Endothelial cell of umbilical vein (primary cell): ENCODE measurements around the gene GGT7. TPM values are rescaled to one million over a fixed set of nuclear protein-coding genes. Genes with fewer than 3 reads are reported as not detected.

Experiments used
- BruUV-seq: library from RNA; stranded (reverse); fragments of 400-500 nt; replicated peaks from 2 replicates; lab custom pipeline; 2021; lab: Mats Ljungman, UMichigan
- CTCF ChIA-PET: fragments of 300-600, 350-600 bp; sonication (Branson Sonifier 250); formaldehyde crosslinking; loops from one replicate; lab custom pipeline; 2021; ENCODE audit warnings: antibody characterized with exemption, inconsistent platforms; lab: Charles Lee
- POLR2A ChIA-PET: fragments of 300-600, 350-600 bp; sonication (Branson Sonifier 250); formaldehyde crosslinking; loops from one replicate; lab custom pipeline; 2021; ENCODE audit warnings: antibody characterized with exemption, inconsistent platforms; lab: Charles Lee
- DNase-seq: peaks from one replicate; pipeline ENCODE4 v3.0.0-alpha.2; 2011; ENCODE audit warnings: low read depth, low spot score
- FAIRE-seq: peaks from 2 replicates; lab custom pipeline; 2011; peaks lifted over from hg19 to GRCh38; lab: Jason Lieb, UNC
- H2AFZ ChIP-seq: 2 replicates; pipeline ENCODE4 v1.6.0; 2012; ENCODE audit warnings: low read depth, low read length, control low read depth, inconsistent platforms
- H3K27ac ChIP-seq: 2 replicates; pipeline ENCODE4 v1.5.1; 2011; ENCODE audit warnings: low read depth, mild to moderate bottlenecking, control low read depth, low read length, moderate library complexity; ENCODE audit not compliant: insufficient read depth
- H3K27me3 ChIP-seq, 2 experiments: 2 replicates each; pipeline versions ENCODE4 v1.6.0 to v1.6.1; 2011; ENCODE audit warnings: low read length in 2 of 2, mixed read lengths in 1 of 2; ENCODE audit not compliant: control insufficient read depth in 2 of 2, insufficient read depth in 2 of 2
- H3K36me3 ChIP-seq, 2 experiments: 2 replicates in 1 of 2; 3 replicates in 1 of 2; pipeline ENCODE4 v1.5.1; 2011; ENCODE audit warnings: low read length in 2 of 2, mild to moderate bottlenecking in 1 of 2, moderate library complexity in 1 of 2; ENCODE audit not compliant: control insufficient read depth in 2 of 2, insufficient read depth in 2 of 2; ENCODE audit errors: extremely low read depth in 1 of 2
- H3K4me1 ChIP-seq: 3 replicates; pipeline ENCODE4 v1.5.1; 2011; ENCODE audit warnings: mild to moderate bottlenecking, low read length; ENCODE audit not compliant: control insufficient read depth, insufficient read depth; ENCODE audit errors: extremely low read depth
- H3K4me2 ChIP-seq: 2 replicates; pipeline ENCODE4 v1.6.1; 2011; ENCODE audit warnings: low read length, control low read depth, mixed read lengths; ENCODE audit not compliant: insufficient read depth
- H3K4me3 ChIP-seq, 3 experiments: fragments of 200-600 bp in 1 of 3; sonication (generic), shearing (Covaris generic) in 1 of 3; replicated peaks in 1 of 3; 2 replicates each; pipeline ENCODE4 v1.5.1; 2011 to 2016; ENCODE audit warnings: control low read depth in 3 of 3, low read length in 3 of 3, mild to moderate bottlenecking in 2 of 3, inconsistent platforms in 1 of 3, low read depth in 1 of 3, moderate library complexity in 1 of 3; ENCODE audit not compliant: insufficient read depth in 1 of 3
- H3K79me2 ChIP-seq: 2 replicates; pipeline ENCODE4 v1.6.0; 2012; ENCODE audit warnings: low read length, inconsistent platforms; ENCODE audit not compliant: control insufficient read depth, insufficient read depth
- H3K9ac ChIP-seq: replicated peaks from 2 replicates; pipeline ENCODE3; 2011; ENCODE audit warnings: low read length, control low read depth; ENCODE audit not compliant: insufficient read depth; ENCODE audit errors: extremely low read depth
- H3K9me1 ChIP-seq: replicated peaks from 3 replicates; pipeline ENCODE4 v1.6.0; 2011; ENCODE audit warnings: mild to moderate bottlenecking, low read length; ENCODE audit not compliant: control insufficient read depth, insufficient read depth; ENCODE audit errors: extremely low read depth
- H3K9me3 ChIP-seq: replicated peaks from 2 replicates; pipeline ENCODE4 v1.5.1; 2012; ENCODE audit warnings: low read length, inconsistent platforms; ENCODE audit not compliant: control insufficient read depth, insufficient read depth
- H4K20me1 ChIP-seq: replicated peaks from 2 replicates; pipeline ENCODE3; 2011; ENCODE audit warnings: mild to moderate bottlenecking, low read length; ENCODE audit not compliant: control insufficient read depth, insufficient read depth; ENCODE audit errors: extremely low read depth
- CTCF ChIP-seq, 2 donors: IDR thresholded peaks; 1 replicate in 1 of 2; 2 replicates in 1 of 2; pipeline ENCODE4 v1.5.1; 2011; ENCODE audit warnings: low read length in 2 of 2, mild to moderate bottlenecking in 2 of 2, moderate library complexity in 2 of 2, control low read depth in 1 of 2, inconsistent platforms in 1 of 2, low read depth in 1 of 2; ENCODE audit not compliant: insufficient read depth in 1 of 2; ENCODE audit errors: extremely low read depth in 1 of 2
- EZH2 ChIP-seq: IDR thresholded peaks from 2 replicates; pipeline ENCODE4 v1.6.1; 2012; ENCODE audit warnings: borderline replicate concordance, low read depth, mild to moderate bottlenecking, moderate library complexity, low read length, inconsistent platforms; ENCODE audit not compliant: severe bottlenecking
- FOS ChIP-seq: IDR thresholded peaks from 2 replicates; pipeline ENCODE4 v1.6.1; 2011; ENCODE audit warnings: mild to moderate bottlenecking, low read length, moderate library complexity, borderline replicate concordance; ENCODE audit not compliant: insufficient read depth
- GATA2 ChIP-seq: IDR thresholded peaks from 2 replicates; pipeline ENCODE4 v1.7.0; 2011; ENCODE audit warnings: low read depth, mild to moderate bottlenecking, moderate library complexity, mixed read lengths, low read length; ENCODE audit not compliant: insufficient read length, insufficient read depth
- JUN ChIP-seq: IDR thresholded peaks from 2 replicates; pipeline ENCODE4 v1.6.1; 2011; ENCODE audit warnings: borderline replicate concordance, low read depth; ENCODE audit not compliant: insufficient read length, insufficient read depth
- POLR2A ChIP-seq: IDR thresholded peaks from 2 replicates; pipeline ENCODE4 v1.6.1; 2012; ENCODE audit warnings: low read depth, mild to moderate bottlenecking, control low read depth, low read length
- POLR2AphosphoS5 ChIP-seq: IDR thresholded peaks from 2 replicates; pipeline ENCODE4 v1.6.1; 2012; ENCODE audit warnings: low read depth, mild to moderate bottlenecking, control low read depth, low read length, moderate library complexity; ENCODE audit not compliant: insufficient read depth
- dilution Hi-C: fragments of 300-500 bp; cut with MboI; formaldehyde crosslinking; loops from one replicate; pipeline ENCODE4 v1.15.0; 2019; ENCODE audit warnings: low sequenced_read_pairs; ENCODE audit not compliant: extremely low pct_ligation_motif_present
- intact Hi-C: fragments of 100-400 bp; cut with micrococcal nuclease; formaldehyde crosslinking; loops from one replicate; pipeline ENCODE4 v1.10.0; 2022
- polyA plus RNA-seq, 4 experiments: library from polyadenylated mRNA; depleted of rRNA in 3 of 4; stranded (reverse) in 3 of 4; unstranded in 1 of 4; fragments of >200 nt; gene quantifications; 2 replicates each; pipeline versions ENCODE4 v1.2.1 to v1.2.3, GENCODE V29; 2011 to 2012; ENCODE audit warnings: missing spikeins in 1 of 4
- total RNA-seq: library from RNA; stranded (reverse); gene quantifications from 2 replicates; pipeline ENCODE4 v1.2.3, GENCODE V29; 2021
- TF ChIP-seq, protein P1 (sequence below): IDR thresholded peaks from 2 replicates; pipeline ENCODE4 v1.6.1; 2011; ENCODE audit not compliant: insufficient read depth, insufficient read length

The GGT7 gene
- total and polyA plus RNA-seq, 2 donors (not counting 3 experiments of a cell fraction or from before 2014, with no cell fraction given), result 4.1 to 5.0 TPM

DNA sequence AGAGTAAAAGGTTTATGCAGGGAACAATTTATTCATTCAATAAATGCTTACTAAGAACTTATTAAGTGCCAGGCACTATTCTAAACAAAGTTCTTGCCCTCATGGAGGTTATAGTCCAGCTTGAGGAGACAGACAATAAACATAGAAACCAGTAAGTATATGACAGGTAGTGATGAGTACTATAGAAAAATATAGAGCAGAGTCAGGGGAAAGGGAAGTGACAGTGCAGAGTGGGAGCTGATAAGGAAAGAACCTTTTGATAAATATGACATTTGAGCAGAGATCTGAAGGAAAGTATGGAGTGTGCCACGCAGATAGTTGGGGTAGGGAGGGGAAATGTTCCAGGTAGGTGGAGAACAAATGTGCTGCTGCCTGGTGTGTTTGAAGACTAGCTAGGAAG, 15.8 kb upstream of the GGT7 start:
- ChIA-PET CTCF (interaction anchor here (0.6 to 1.2 kb wide), 2 partner anchors 14 to 17 kb away, joined by 3 to 5 read pairs; no protein-coding TSS in a partner anchor), POLR2A (interaction anchor here (0.7 kb wide), 2 partner anchors 67 to 114 kb away, joined by 3 to 14 read pairs; partner anchors contain the start of genes GSS and MYH7B)
- no TSS peak for BruUV-seq
- peaks cover 0 to 2% of the 10 kb centered on the region in 2 experiments for H3K36me3 ChIP-seq
- no peaks in the 10 kb centered on the region for H3K9me3 ChIP-seq
- H3K79me2 ChIP-seq, result no peaks in the 10 kb centered on the region
- no peak overlapping the region for H3K9ac ChIP-seq
- FAIRE-seq, result no peak
- TF ChIP-seq CTCF (IDR thresholded peaks at IDR 0.05; ENCODE audit: extremely low read depth in 1 of 2, insufficient read depth in 1 of 2, low read depth in 1 of 2, low read length in 2 of 2), result no peak
- TF ChIP-seq JUN, result no peak
- TF ChIP-seq POLR2A, result no peak
- no peak for TF ChIP-seq POLR2AphosphoS5
- no peak for TF ChIP-seq FOS
- TF ChIP-seq, protein P1, sequence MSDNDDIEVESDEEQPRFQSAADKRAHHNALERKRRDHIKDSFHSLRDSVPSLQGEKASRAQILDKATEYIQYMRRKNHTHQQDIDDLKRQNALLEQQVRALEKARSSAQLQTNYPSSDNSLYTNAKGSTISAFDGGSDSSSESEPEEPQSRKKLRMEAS, result no peak
- TF ChIP-seq GATA2, result no peak
- no peak for TF ChIP-seq EZH2
- no peaks in the 10 kb centered on the region for H3K9me1 ChIP-seq
- intact Hi-C loops (no loop called here), dilution Hi-C loops (no loop called here)
- no peak overlapping the region for H2AFZ ChIP-seq
- H3K27ac ChIP-seq, result no peak overlapping the region
- H3K4me2 ChIP-seq, result no peak overlapping the region
- DNase-seq, result no peak
- H3K27me3 ChIP-seq, result no peaks in the 10 kb centered on the region
- H3K4me1 ChIP-seq, result peaks cover 3% of the 10 kb centered on the region
- H3K4me3 ChIP-seq, result no peak overlapping the region
- H4K20me1 ChIP-seq, result no peaks in the 10 kb centered on the region
